Muscle of leg (tissue), 11 donors: ENCODE results near the gene CLPTM1L. TPM values are rescaled to one million over a fixed set of nuclear protein-coding genes. Genes with fewer than 3 reads are reported as not detected.
"Not testable (repeated sequence)": the region's sequence is repeated elsewhere in the genome, so short reads cannot be mapped to it uniquely, and the experiment has no call there.

Experiments
- DNase-seq: peaks from one replicate; pipeline ENCODE4 v3.0.0; 2013
- H3K27ac ChIP-seq: one replicate; pipeline ENCODE4 v1.5.1; 2013; ENCODE audit warnings: mild to moderate bottlenecking, low read length, control low read depth
- H3K27me3 ChIP-seq: one replicate; pipeline ENCODE4 v1.6.1; 2013; ENCODE audit warnings: low read length; ENCODE audit not compliant: control insufficient read depth, insufficient read depth
- H3K36me3 ChIP-seq: one replicate; pipeline ENCODE4 v1.6.1; 2013; ENCODE audit warnings: low read length; ENCODE audit not compliant: control insufficient read depth, insufficient read depth
- H3K4me1 ChIP-seq: one replicate; pipeline ENCODE4 v1.6.1; 2013; ENCODE audit warnings: low read length; ENCODE audit not compliant: control insufficient read depth, insufficient read depth
- H3K4me3 ChIP-seq: one replicate; pipeline ENCODE4 v1.5.1; 2013; ENCODE audit warnings: low read length, control low read depth
- H3K9me3 ChIP-seq: replicated peaks from 2 replicates; pipeline ENCODE4 v1.6.1; 2013; ENCODE audit warnings: low read depth, low read length; ENCODE audit not compliant: control insufficient read depth
- WGBS: methylation state at CpG from one replicate; pipeline ENCODE4 v1.1.5; 2013; ENCODE audit warnings: missing lambda C conversion rate; ENCODE audit not compliant: insufficient coverage; 5-methylcytosine and 5-hydroxymethylcytosine counted together
- polyA plus RNA-seq, 8 donors: library from polyadenylated mRNA; unstranded; fragments of 120-200 nt; gene quantifications; one replicate each; pipeline versions ENCODE4 v1.2.1 to v1.2.3, GENCODE V29; 2013; ENCODE audit warnings: inconsistent platforms in 1 of 8, low replicate concordance in 1 of 8; ENCODE audit not compliant: insufficient read length in 8 of 8, insufficient read depth in 1 of 8
- total RNA-seq: library from RNA; stranded (reverse); fragments of 120-200 nt; gene quantifications from one replicate; pipeline ENCODE4 v1.2.4, GENCODE V29; 2013

CLPTM1L gene
- total and polyA plus RNA-seq, 9 donors: 49.1 to 73.6 (median 59.7) TPM

DNA sequence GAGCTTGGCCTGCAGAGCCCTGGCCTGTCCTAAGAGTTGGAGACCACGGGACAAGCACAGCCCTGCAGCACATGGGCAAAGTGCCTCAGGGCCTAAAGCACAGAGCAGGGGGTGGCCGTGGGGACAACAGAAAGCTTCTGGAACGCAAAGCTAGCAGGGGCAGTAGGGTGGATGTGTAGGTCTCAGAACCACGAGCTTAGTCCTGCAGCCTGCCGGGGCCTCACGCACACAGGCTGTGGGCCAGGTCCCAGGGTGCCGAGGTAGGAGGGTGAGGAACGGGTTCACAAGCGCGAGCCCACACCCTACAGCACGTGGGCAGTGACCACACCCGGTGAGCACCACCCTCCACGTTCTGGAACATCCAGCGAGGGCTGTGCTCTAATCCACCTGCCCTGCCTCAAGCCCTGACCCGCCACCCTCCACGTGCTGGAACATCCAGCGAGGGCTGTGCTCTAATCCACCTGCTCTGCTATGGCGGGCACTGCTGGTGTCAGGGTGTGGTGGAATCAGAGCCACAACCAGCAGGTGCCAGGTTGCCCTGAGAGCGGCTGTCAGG, 9.3 kb downstream of the CLPTM1L start:
- Histone ChIP-seq H3K27me3 (no peaks in the 10 kb centered on the region), H3K9me3 (no peaks in the 10 kb centered on the region), H3K27ac (no peak overlapping the region), H3K36me3 (peaks cover 90% of the 10 kb centered on the region), H3K4me1 (peaks cover 19% of the 10 kb centered on the region), H3K4me3 (no peak overlapping the region)
- DNase-seq: no peak
- 88% methylated on average over 9 of the region's 19 CpGs for WGBS

DNA sequence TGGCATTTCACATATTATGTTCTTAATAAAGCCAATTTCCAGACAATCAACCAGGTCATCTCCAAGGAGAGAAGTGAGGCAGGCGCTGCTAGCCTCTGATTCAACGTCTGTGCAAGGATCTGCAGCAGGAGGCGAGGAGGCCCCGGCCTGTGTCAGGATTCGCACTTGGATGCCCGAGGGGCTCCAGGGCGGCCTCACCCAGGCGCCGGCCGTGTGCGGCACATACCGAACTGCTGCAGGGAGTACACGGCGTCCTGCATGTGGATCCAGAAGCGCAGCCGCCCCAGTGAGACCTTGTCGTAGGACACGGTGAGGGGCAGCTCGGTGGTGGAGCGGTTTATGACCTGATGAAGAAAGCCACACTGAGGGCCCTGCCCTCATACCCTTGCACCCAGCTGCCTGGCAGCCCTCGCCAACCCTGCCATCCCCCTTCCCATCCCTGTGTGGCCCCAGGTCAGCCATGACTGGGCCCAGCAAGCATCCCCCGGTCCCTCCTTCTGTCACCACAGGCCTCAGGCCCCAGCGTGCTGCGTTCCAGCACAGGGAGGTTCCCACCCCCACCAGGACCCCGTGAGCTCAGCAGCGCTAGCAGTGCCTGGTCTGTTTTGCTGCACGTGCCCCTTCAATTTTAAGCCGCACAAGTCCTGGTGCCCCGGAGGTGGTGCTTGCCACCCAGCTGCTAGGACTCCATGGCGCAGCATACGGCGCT, 9.9 kb downstream of the CLPTM1L start:
- H3K4me3 ChIP-seq: no peak overlapping the region
- no peaks in the 10 kb centered on the region for H3K9me3 ChIP-seq
- 94% methylated on average over 32 of the region's 32 CpGs for WGBS
- peaks cover 90% of the 10 kb centered on the region for H3K36me3 ChIP-seq
- H3K27me3 ChIP-seq: no peaks in the 10 kb centered on the region
- H3K27ac ChIP-seq: no peak overlapping the region
- peaks cover 25% of the 10 kb centered on the region for H3K4me1 ChIP-seq
- no peak for DNase-seq

GRCh38 chr5:1333986-1334385, 10.9 kb downstream of the CLPTM1L start:
- Histone ChIP-seq H3K36me3 (peaks cover 88% of the 10 kb centered on the region), H3K27ac (no peak overlapping the region), H3K27me3 (no peaks in the 10 kb centered on the region), H3K9me3 (no peaks in the 10 kb centered on the region), H3K4me3 (no peak overlapping the region), H3K4me1 (peaks cover 26% of the 10 kb centered on the region)
- WGBS: 76% methylated on average over 7 of the region's 14 CpGs
- no peak for DNase-seq

DNA sequence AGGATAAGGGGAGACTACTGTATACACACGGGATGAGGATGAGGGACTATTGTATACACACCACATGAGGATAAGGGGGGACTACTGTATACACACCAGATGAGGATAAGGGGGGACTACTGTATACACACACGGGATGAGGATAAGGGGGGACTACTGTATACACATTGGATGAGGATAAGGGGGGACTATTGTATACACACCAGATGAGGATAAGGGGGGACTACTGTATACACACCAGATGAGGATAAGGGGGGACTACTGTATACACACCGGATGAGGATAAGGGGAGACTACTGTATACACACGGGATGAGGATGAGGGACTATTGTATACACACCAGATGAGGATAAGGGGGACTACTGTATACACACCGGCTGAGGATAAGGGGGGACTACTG, 11.6 kb downstream of the CLPTM1L start:
- WGBS: 95% methylated on average over 3 of the region's 5 CpGs
- not testable (repeated sequence) for H3K27me3 ChIP-seq, H3K9me3 ChIP-seq, H3K4me3 ChIP-seq, DNase-seq, H3K27ac ChIP-seq
- Histone ChIP-seq H3K4me1 (peaks cover 28% of the 10 kb centered on the region), H3K36me3 (peaks cover 81% of the 10 kb centered on the region)

- Histone ChIP-seq H3K9me3 (no peaks in the 10 kb centered on the region), H3K27ac (no peak overlapping the region), H3K4me1 (peaks cover 28% of the 10 kb centered on the region), H3K36me3 (peaks cover 73% of the 10 kb centered on the region), H3K4me3 (no peak overlapping the region), H3K27me3 (no peaks in the 10 kb centered on the region)
- 71% methylated on average over 4 of the region's 11 CpGs for WGBS
- DNase-seq: no peak
Observed at GRCh38 chr5:1332461-1333001, 12.4 kb downstream of the CLPTM1L start.

DNA sequence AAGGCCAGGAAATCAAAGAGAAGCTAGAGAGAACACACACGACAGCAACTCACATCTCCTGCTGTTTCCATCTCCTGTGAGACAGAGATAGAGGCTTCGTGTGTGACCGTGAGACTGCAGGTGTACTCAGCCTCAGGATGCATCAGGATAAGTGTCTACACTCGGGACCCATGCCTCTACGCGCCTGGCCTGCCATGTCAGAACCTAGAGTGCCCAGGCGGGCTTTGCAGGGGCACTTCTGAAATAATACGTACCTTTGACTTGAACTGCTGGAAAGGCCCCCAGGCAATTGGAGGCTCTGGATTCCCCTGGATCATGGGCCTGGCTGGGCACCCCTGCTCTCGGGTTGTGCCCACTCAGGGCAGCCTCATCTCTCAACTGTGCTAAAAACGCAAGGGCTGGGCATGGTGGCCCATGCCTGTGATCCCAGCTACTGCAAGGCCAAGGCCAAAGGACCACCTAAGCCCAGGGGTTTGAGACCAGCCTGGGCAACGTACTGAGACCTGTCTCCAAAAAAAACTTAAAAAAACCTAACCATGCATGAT, 13.0 kb downstream of the CLPTM1L start:
- DNase-seq: no peak
- H3K4me3 ChIP-seq: no peak overlapping the region
- H3K4me1 ChIP-seq: peaks cover 28% of the 10 kb centered on the region
- peaks cover 67% of the 10 kb centered on the region for H3K36me3 ChIP-seq
- peak overlapping the region; percentile 20 for H3K27ac ChIP-seq
- WGBS: 87% methylated on average over 11 of the region's 11 CpGs
- H3K9me3 ChIP-seq: no peaks in the 10 kb centered on the region
- no peaks in the 10 kb centered on the region for H3K27me3 ChIP-seq

DNA sequence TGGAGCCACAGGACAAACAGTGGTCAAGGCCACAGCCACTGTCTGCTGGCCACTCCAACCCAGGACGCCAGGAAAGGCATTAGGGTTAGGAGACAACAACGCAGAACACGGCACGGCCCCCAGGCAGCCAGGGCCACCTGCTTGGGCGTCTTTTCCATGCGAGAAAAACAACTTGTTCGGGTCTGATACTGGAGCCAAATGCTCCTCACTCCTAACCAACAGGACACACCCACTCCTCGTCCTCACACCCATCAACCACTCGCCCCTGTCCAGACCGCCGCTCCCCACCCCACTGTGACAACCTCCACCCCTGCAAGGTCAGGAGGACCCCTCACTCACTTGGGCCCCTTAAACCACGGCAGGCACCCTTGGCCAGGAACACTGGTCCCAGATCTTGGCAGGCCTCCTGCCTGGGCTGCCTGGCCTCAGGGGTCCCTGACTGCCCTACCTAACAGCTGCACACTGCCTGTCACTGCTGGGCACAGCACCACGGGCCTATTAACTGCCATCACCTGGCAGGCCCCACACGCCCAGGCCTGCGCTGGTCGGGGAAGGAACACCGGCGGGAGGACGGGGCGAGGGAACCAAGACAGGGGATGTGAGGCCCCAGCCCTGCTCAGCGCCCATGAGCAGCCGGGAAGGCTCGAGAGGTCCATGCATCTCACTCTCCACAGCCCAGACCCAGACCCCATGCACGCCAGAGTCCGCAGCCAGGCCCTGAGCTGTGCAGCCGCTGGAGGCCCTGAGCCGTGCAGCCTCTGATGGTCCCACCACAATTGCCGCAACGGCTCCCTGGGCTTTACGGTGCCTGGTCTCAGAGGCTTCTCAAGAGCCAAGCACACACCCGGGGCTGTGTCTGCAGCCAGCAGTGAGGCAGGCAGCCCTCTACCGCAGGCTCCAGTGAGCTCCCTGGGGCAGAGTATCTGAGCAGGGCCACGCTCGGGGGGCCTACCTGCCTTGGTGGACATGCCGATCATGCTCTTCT, 13.8 kb downstream of the CLPTM1L start:
- 81% methylated on average over 33 of the region's 35 CpGs for WGBS
- Histone ChIP-seq H3K36me3 (peaks cover 59% of the 10 kb centered on the region), H3K4me1 (peaks cover 29% of the 10 kb centered on the region), H3K27me3 (no peaks in the 10 kb centered on the region), H3K9me3 (no peaks in the 10 kb centered on the region), H3K4me3 (no peak overlapping the region), H3K27ac (peak overlapping the region; percentile 49)
- peak; percentile 46 for DNase-seq

- no peak overlapping the region for H3K4me3 ChIP-seq
- H3K36me3 ChIP-seq: peaks cover 57% of the 10 kb centered on the region
- 91% methylated on average over 15 of the region's 23 CpGs for WGBS
- H3K9me3 ChIP-seq: no peaks in the 10 kb centered on the region
- peak overlapping the region; percentile 49 for H3K27ac ChIP-seq
- H3K27me3 ChIP-seq: no peaks in the 10 kb centered on the region
- peak; percentile 71 for DNase-seq
- H3K4me1 ChIP-seq: peaks cover 33% of the 10 kb centered on the region
Observed at GRCh38 chr5:1330146-1330846, 14.6 kb downstream of the CLPTM1L start.

- DNase-seq: no peak
- 97% methylated on average over 9 of the region's 9 CpGs for WGBS
- Histone ChIP-seq H3K27ac (no peak overlapping the region), H3K4me3 (no peak overlapping the region), H3K27me3 (no peaks in the 10 kb centered on the region), H3K9me3 (no peaks in the 10 kb centered on the region), H3K4me1 (peaks cover 33% of the 10 kb centered on the region), H3K36me3 (peaks cover 57% of the 10 kb centered on the region)
Observed at GRCh38 chr5:1329111-1329579, 15.8 kb downstream of the CLPTM1L start.
